HG03558 (cell line): ENCODE measurements around the gene XAB2.
"Not testable (repeated sequence)": the region's sequence is repeated elsewhere in the genome, so short reads cannot be mapped to it uniquely, and the experiment has no call there.

Experiments
- ATAC-seq: cut with Tn5 transposase; IDR thresholded peaks from one replicate; pipeline ENCODE4 v1.9.1; 2021; ENCODE audit warnings: moderate number of reproducible peaks; ENCODE audit not compliant: unreplicated experiment; ENCODE audit errors: extremely low read depth

XAB2 gene

GRCh38 chr19:7652061-7652641, 22.8 kb upstream of the XAB2 start:
- no peak for ATAC-seq

DNA sequence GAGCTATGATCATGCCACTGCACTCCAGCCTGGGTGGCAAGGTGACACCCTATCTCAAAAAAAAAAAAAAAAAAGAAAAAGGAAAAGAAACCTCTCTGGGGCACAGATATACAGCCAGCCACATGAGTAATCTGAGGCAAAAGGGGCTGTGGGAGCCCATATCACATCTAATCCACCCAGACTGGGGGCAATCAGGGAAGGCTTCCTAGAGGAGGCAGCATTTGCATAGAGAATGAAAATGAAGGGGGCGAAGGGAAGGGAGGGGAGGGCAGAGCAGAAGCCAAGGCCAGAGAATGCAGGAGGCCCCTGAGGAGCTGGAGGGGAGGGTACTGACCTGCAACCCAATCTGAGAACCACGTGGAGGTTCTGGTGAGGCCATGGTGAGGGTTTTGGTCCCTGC, 20.8 kb upstream of the XAB2 start:
- no peak for ATAC-seq

GRCh38 chr19:7648265-7649014, 19.1 kb upstream of the XAB2 start:
- ATAC-seq: no peak

GRCh38 chr19:7647156-7647555, 17.8 kb upstream of the XAB2 start:
- ATAC-seq: no peak

GRCh38 chr19:7646426-7646700, 17.0 kb upstream of the XAB2 start:
- ATAC-seq: no peak

GRCh38 chr19:7645656-7646425, 16.5 kb upstream of the XAB2 start:
- no peak for ATAC-seq

GRCh38 chr19:7645163-7645562, 15.8 kb upstream of the XAB2 start:
- ATAC-seq: no peak

- no peak for ATAC-seq
Observed at GRCh38 chr19:7644550-7644877, 15.2 kb upstream of the XAB2 start.

- ATAC-seq: not testable (repeated sequence)
Observed at GRCh38 chr19:7643629-7644549, 14.5 kb upstream of the XAB2 start.

- no peak for ATAC-seq
Observed at GRCh38 chr19:7643031-7643415, 13.7 kb upstream of the XAB2 start.

DNA sequence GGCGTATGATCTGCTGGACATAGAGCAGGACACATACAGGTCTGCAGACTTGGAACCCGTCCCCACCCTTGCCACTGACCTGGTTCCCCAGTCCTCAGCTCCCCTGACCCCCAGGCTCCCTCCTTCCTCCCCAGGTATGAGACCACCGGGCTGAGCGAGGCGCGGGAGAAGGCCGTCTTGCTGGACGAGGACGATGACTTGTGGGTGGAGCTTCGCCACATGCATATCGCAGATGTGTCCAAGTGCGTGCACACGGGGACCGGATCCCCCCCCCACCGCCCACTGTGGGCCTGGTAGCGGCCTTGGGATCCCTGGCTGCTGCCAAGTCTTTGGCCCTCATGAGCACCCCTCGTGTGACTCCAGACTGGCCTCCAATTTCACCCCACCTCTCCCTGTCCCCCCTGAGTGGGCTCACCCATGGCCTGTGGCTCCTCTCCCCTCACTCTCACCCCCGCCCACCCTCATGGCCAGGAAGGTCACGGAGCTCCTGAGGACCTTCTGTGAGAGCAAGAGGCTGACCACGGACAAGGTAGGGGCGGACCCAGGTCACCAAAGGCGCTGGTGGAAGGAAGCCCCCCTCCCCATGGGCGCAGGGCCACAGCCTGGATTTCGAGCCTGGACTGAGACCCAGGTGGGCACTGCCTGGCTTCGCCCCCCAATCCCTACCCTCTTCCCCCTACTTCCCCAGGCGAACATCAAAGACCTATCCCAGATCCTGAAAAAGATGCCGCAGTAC, 13.1 kb upstream of the XAB2 start:
- ATAC-seq: no peak

DNA sequence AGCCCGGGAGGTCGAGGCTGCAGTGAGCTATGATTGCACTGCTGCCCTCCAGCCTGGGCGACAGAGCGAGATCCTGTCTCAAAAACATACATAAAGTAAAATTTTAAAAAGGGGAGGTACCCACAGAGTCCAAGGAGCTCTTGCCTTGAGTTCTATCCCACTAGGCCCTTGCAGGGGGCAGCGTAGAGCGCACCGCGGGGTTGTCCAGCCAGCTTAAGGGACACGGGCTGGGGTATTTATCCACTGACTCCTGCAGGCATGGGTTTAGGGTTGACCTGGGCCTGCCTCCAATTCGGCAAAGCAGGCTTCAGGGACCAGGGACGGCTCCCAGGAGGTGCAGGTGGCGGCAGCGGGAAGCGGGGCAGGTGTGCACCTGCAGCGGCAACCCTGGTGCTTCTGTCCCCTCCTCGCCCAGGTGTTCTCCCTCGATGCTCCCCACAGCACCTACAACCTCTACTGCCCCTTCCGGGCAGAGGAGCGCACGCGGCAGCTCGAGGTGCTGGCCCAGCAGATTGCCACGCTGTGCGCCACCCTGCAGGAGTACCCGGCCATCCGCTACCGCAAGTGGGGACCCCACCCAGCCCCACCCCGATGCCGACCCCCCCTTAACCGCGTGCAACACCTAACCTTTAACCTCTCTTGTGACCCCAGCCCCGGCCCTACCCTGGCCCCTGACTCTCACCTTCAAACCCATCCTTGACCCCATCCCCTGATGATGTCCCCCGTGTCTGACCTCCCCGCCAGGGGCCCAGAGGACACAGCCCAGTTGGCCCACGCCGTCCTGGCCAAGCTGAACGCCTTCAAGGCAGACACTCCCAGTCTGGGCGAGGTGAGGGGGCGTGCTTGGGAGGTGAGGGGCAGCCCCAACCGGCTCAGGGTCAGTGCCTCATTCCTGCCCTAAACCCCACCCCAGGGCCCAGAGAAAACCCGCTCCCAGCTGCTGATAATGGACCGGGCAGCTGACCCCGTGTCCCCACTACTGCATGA, 12.2 kb upstream of the XAB2 start:
- ATAC-seq: no peak

- ATAC-seq: no peak
Observed at GRCh38 chr19:7640803-7641202, 11.5 kb upstream of the XAB2 start.

DNA sequence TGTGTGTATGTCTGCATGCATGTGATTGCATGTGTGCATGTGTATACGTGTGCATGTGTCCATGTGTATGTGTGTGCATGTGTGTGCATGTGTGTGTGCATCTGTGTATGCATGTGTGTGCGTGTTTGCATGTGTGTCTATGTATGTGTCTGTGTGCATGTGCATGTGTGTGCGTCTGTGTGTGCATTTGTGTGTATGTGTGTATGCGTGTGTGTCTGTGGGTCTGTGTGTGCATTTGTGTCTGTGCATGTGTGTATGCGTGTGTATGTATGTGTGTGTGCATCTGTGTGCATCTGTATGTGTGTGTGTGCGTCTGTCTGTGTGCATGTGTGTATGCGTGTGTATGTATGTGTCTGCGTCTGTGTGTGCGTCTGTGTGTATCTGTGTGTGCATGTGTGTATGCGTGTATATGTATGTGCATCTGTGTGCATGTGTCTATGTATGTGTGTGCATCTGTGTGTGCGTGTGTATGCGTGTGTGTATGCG, 10.6 kb upstream of the XAB2 start:
- no peak for ATAC-seq

DNA sequence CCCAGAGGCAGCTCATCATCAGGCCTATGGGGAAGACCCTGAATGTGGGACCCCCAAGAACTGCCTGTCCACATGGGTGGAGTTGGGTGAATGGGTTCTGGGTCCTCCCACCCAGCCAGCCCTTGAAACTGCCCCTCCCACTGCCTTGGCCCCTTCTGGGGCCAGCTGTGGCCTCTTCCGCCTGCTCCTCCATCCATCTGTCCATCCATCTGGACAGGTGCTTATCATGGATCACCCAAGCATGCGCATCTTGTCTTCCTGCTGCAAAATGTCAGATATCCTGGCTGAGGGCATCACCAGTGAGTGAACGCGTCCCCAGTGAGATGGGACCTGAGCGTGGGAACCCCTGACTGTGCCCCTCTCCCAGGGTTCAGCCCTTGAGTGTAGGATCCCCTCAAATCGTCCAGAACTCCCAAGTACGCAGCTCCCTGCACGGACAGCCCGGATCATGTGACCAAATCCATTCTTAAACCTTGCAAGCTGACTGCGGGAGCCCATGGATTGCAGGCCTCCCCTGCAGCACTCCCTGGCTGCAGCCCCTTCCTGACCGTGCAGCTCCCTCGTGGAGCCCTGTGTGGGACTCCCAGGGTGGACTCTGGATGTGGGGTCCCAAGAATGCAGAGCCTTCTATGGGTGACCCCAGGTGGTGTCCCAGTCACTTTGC, 9.6 kb upstream of the XAB2 start:
- ATAC-seq: no peak

GRCh38 chr19:7637374-7638256, 8.3 kb upstream of the XAB2 start:
- ATAC-seq: no peak

- no peak for ATAC-seq
Observed at GRCh38 chr19:7636691-7637373, 7.5 kb upstream of the XAB2 start, which contains the start of gene STXBP2. Gene STXBP2 (plus strand): TSS chr19:7637110. CDS start chr19:7637150, 40 bp downstream.
